Measurements from ENCODE around the gene DAPK1.
"Not testable (repeated sequence)": the region's sequence is repeated elsewhere in the genome, so short reads cannot be mapped to it uniquely, and the experiment has no call there.

Gene DAPK1

GRCh38 chr9:87498811-87499360, 1.2 kb downstream of the DAPK1 start:
- DNase-seq, result no peak

- DNase-seq, result no peak
These were observed 1.9 kb downstream of the DAPK1 start for GRCh38 chr9:87499424-87500017.

- no peak for DNase-seq
These were observed 3.0 kb downstream of the DAPK1 start for GRCh38 chr9:87500491-87501270.

GRCh38 chr9:87501271-87501656, 3.6 kb downstream of the DAPK1 start:
- not testable (repeated sequence) for DNase-seq

GRCh38 chr9:87501806-87502205, 4.1 kb downstream of the DAPK1 start:
- no peak for DNase-seq

- DNase-seq, result no peak
These were observed 4.9 kb downstream of the DAPK1 start for GRCh38 chr9:87502391-87503221.

- no peak for DNase-seq
These were observed 5.8 kb downstream of the DAPK1 start for GRCh38 chr9:87503430-87503829.

GRCh38 chr9:87503927-87504326, 6.3 kb downstream of the DAPK1 start:
- no peak for DNase-seq

GRCh38 chr9:87504938-87505337, 7.3 kb downstream of the DAPK1 start:
- DNase-seq, result no peak

- no peak for DNase-seq
These were observed 8.4 kb downstream of the DAPK1 start for GRCh38 chr9:87505869-87506678.

GRCh38 chr9:87507576-87507975, 9.9 kb downstream of the DAPK1 start:
- no peak for DNase-seq

- no peak for DNase-seq
These were observed 12.6 kb downstream of the DAPK1 start for GRCh38 chr9:87510252-87510683.

GRCh38 chr9:87512311-87512710, 14.6 kb downstream of the DAPK1 start:
- no peak for DNase-seq

- no peak for DNase-seq
These were observed 15.5 kb downstream of the DAPK1 start for GRCh38 chr9:87513161-87513560.

GRCh38 chr9:87513880-87514535, 16.3 kb downstream of the DAPK1 start:
- no peak for DNase-seq

- DNase-seq, result no peak
These were observed 17.3 kb downstream of the DAPK1 start for GRCh38 chr9:87515006-87515405.

- DNase-seq, result no peak
These were observed 18.0 kb downstream of the DAPK1 start for GRCh38 chr9:87515588-87516221.

GRCh38 chr9:87516222-87516925, 18.7 kb downstream of the DAPK1 start:
- DNase-seq, result no peak

- DNase-seq, result no peak
These were observed 19.2 kb downstream of the DAPK1 start for GRCh38 chr9:87516926-87517290.

GRCh38 chr9:87517732-87518131, 20.1 kb downstream of the DAPK1 start:
- DNase-seq, result no peak

Measured in activated CD4-positive, alpha-beta T cell treated with anti-CD3 and anti-CD28 coated beads, Interleukin-2, amount 50 U/mL, for 1 hour (primary cell).